Muscle of arm (tissue), 12 donors: Measurements from ENCODE around the gene NCAM1. TPM values are rescaled to one million over a fixed set of nuclear protein-coding genes. Genes with fewer than 3 reads are reported as not detected.

ENCODE experiments used
- DNase-seq: peaks from one replicate; pipeline ENCODE4 v3.0.0-alpha.2; 2013
- polyA plus RNA-seq, 12 donors: library from polyadenylated mRNA; unstranded; fragments of 120-200 nt; gene quantifications; one replicate each; pipeline ENCODE4 v1.2.1, GENCODE V29; 2013; ENCODE audit not compliant: insufficient read length in 12 of 12

Gene NCAM1
- polyA plus RNA-seq, 12 donors: 105 to 161 (median 136) TPM

DNA sequence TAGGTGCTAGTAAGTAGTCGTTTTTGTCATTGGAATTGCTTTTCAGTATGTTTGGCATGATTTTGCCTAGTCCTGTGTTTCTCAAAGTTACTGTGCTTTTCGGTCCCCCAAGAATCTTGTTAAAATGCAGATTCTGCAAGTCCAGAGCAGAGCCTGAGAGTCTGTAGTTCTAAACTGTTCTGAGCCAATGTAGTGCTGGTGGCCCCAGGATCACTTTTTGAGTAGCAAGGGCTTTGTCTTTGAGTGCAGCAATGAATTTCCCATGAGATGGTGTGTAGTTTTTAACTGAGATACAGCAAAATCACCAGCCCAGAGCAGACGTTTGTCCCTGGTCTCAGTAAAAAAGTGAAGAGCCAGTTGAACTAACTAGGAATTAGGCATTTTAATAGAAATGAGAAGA, 122.4 kb downstream of the NCAM1 start:
- DNase-seq: no peak

DNA sequence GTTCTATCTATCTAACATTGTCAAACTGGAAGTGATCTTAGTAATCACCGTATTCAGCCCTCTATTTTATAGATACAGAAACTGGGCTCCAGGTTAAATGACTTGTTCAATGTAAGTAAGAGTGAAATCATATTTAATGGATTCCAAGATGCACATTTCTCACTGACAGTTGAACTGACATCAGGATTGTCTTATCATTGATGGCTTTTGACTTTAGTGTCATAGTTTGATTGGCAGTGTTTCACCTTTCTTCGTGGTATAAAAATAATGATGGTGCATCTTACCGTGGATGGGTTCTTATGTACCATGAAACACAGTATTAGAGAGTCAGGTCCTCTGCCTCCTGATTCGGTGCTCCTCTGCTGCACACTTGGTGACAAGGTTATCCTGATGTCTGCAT, 123.1 kb downstream of the NCAM1 start:
- no peak for DNase-seq

DNA sequence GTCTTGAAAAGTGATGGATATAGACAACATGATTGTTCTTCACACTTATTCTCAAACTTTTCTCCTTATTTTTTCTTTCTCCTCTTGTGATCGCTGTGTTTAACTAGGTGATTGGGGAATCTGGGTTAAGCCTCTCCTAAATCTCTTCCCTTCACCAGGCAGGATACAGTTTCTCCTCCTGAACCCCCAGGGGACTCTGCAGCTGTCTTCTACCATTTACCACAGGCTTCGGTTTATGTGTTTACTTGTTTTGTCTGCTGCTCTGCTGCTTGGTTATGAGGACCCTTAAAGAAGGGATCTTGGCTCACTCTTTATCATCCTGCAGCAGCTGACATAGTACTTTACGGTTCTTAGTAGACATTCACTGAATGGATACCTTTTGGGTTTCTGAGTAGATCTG, 124.2 kb downstream of the NCAM1 start:
- no peak for DNase-seq

DNA sequence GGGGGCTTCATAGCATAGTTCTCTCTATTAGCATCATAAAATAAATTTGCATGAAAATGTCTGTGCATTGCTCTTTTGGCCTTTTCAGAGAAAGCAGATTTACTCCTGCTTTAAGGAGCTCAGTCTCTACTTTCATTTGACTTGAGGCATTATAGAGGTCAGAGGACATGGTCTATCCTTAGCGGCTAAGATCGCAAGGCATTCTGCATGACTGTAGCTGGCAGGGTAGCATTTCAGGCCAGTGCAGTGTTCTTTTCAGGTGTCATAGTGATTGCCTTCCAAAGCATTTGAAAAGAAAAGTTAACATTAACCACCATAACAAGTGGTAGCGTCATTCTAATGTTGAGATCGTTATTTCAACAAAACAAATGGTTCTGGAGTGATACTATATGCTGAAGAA, 126.5 kb downstream of the NCAM1 start:
- no peak for DNase-seq

DNA sequence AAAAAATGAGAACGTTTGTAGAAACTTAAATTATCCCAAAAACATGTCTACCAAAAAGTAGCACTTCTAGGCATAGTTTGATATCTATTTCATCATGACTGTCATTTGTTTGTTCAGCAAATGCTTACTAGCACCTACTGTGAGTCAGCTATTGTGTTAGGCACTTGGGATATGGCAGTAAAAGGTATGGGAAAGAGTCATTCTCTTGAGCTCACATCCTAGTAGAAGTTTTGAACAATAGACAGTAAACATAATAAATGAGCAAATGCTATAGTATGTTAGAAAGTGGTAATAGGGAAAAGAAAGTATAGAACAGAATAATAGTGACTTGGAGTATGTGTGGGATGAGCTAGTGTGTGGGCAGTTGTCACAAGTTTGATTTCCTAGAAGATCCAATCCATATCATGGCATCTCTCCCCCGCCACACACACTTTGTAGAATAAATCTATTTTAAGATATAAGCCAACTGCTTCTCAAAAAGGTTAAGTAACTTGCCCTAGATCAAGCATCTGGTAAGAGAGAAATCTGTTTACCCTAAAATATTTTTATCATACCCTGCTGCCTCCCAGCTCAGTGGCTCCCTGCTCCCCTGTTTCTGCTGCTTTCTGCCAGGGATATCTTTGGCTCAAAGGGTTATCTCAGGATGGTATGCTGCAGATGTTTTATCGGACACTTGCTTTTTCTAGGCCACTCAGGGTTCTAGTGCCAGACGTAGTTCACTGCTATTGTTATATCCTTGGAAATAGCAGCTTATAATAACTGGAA, 129.7 kb downstream of the NCAM1 start:
- DNase-seq: no peak

DNA sequence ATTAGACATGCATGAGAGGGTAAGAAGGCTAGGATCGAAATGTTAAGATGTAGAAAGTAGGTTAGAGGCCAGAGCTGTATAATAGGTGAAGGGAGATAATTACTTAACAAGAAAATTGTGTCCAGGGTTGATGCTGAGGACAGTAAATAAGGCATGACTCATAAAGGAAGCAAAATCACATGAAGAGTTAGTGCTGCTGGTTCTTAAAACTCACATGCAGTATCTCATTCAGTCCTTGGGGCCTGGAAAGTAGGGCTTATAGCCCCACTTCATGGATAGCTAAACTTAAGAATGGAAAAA, 130.2 kb downstream of the NCAM1 start:
- no peak for DNase-seq

DNA sequence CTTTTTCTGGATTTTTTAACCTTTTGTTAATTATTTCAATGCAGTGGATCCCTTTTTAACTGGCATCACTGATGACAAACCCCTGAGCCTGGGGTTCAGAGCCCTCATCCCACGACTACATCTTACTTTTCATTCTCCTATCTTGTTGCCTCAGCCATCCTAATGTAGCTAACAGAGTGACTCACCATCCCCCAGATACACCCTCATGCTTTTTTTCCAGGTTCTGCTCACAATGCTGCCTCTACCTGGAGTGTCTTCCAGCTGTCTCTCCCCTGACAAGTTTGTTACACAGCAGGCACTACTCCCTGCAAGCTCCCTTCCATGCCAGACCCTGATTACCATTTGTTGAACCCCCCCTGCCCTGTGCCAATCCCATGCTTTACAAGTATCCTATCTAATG, 135.4 kb downstream of the NCAM1 start:
- no peak for DNase-seq

DNA sequence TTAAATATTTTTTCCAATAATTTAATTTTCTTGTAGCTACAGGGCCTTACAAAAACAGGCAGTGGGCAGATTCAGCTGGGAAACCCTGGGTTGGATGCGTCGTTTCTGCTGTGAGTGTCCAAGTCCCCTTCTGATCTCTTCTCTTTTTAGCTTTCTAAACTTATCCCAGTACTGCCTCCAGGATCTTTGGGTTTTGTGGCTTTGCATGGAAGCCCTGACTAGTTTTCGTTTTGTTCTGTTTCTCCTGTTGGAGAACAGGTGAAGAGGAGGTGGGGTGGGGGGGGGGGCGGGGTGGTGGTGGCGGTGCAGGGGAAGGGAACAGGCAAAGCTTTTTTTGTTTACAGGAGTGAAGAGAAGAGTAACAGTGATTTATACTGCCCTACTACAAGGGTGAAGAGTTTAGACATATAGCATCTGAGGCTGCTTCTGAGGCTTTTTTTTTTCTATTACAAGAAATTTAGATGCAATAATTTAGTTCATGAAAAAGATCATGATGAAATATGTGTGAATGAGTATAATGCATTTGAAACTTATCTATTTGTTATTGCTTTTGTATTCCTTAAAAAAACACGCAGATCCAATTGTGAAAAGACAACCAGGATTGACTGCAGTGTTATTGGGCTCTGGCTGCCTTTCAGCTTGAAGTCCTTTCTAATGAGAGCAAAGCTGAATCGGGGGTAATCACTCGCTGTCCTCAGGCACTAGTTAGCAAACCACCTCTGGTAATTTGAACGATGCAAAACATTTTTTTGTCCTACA, 142.9 kb downstream of the NCAM1 start:
- no peak for DNase-seq

DNA sequence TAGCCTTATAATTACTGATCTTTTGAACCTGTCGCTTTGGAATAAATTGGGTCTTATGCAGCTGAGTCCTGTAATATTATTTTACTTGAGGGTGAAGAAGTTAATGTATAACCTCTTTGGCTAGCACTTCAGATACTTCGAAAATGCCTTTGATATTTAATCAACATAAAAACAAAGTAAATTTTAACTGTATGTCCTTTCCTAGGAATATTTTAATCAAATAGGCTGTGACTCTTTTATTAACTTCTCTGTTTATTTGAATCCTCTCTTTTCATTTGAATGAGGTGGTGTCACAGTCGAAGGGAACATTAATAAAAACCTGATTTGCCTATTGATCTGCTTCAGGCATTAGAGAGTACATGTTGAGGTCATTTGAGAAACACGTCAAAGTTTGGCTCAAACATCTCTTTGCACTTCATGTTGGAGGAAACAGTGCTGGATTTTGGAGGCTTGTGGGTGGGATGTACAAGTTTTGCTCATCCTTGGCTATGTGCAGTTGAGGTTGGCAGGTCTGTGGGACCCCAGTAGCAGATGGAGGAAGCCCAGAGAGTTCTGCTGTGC, 143.6 kb downstream of the NCAM1 start:
- DNase-seq: no peak

DNA sequence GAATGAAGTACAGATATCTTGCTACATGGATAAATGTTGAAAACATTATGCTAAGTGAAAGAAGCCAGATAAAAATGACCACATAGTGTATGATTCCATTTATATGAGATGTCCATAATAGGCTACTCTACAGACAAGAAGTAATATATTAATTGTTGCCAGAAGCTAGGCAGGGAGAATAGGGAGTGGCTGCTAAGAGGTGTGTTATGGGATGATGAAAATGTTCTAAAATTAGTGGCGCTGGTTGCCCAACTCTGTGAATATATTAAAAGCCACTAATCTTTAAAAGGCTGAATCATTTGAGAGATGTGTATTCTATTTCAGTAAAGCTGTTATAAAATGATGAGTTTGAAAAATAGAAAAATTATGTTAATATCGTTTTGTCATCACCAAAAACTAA, 144.4 kb downstream of the NCAM1 start:
- no peak for DNase-seq

DNA sequence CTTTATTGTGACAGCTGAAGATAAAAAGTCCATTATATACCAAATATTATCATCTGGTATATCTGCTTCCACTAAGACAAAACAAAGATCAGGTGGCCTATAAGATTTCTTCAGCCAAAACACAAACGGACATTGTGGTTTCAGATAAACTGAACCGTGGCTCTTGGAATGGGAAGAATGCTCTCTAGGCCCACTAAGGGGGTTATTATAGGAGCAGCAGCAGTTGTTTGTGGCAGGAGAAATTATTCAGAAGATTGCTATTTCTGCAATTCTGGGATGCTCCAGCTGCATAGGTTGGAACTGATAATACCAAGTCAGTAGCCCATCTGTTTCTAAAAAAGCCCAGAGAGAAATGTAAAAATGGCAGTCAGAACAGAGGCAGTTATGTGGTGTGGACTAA, 145.3 kb downstream of the NCAM1 start:
- DNase-seq: no peak

DNA sequence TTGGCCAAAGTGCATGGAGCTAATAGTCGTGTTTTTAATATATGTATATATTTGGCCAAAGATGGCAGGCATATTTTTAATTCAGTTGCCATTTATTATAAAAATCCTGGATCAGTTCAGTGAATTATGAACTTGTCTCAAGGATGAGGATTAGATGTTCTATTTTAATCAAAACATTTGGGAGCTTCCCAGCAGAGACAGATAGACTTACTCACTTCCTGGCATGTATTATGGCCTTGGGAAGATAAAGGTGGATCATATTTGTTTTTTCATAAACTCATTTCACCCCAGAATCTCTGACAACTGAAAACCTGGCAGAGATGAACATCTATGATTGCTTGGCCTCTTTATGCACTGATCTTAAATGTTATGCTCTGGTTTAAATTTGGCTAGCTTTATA, 148.8 kb downstream of the NCAM1 start:
- DNase-seq: no peak

DNA sequence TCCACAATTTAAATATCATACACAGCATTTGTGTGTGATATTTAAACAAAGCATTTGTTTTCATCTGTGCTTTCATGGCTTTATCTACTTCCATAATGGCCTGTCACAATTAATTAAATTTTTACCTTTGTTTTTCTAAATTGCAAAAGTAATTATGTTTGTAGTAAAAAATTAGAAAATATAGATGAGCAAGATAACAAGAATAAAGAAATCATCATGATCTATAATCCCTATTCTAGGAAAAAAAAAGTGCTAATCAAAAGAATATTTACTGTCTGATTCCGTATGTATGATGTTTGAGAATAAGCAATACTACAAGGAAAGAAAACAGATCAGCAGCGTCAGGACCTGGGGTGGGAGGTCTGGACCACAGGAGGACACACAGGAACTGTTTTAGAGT, 149.9 kb downstream of the NCAM1 start:
- no peak for DNase-seq

DNA sequence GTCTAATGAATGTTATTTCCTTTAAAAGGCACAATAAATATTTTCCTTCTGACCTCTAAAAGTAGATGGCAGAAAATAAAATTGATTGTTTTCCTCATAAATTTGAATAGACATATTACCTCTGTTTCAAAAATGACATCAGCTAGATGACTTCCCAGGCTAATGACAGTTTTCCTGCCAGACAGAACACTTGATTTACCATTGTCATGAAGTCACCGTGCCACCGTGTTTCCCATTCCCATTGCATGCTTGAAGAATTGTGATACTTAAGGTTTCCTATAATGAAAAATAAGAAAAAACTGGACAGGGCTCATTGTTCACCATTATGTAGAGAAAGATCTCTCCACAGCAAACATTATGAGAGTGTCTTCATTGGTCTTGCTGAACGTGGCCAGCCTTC, 151.1 kb downstream of the NCAM1 start:
- no peak for DNase-seq

DNA sequence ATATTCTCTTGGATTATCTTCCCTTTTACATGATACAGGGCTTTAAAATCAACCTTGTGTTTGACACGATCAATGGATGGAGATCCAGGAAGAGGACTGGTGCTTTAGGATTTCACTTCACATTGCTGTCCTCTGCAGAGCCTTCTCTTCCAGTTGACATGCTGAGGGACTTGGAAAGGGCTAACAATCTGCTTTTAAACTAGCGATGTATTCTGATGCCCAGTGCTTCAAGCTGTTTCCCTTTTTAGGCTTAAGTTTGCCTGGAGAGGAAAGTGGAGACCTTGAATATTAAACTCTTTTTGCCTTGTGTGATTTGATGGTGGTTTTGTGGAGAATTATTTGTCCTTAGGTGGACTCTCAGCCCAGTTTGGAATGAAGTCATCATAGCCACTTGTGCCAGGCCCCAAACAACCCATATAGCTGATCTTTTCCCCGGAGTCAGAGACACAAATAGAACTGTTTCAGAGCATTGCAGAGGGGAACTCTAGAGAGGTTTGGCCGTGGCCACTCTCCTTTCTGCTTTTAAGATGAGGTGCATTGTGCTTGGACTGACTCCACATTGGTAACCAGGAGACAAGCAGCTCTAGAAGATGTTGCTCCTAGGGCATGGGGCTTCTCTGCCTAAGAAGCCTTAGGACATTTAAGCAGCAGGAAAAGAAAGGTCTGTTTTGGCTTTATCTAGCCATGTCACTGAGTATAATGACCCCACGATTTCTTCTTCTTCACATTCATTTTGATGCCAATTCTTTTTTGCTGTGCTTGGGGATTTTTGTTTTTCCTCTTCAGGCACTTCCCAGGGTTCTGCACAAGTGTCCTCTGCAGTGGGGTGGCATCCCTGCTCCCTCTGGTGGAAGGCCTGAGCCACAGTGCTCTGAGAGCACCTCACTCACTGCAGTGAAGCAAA, 152.8 kb downstream of the NCAM1 start:
- DNase-seq: peak; percentile 45

DNA sequence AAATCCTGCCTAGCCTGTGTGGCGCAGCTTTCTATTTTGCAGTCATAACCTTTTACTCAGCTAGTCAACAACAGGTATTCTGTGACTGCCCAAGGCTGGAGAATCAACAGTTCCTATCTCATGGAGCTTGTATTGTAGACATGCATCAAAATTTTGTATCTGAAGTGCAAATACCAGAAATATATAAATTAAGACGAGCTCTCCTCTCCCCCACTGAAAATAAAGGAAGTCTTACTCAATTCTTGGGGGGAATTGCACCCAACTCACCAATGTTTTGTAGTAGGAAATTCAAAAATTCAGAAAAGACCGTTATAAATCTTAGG, 153.4 kb downstream of the NCAM1 start:
- no peak for DNase-seq

DNA sequence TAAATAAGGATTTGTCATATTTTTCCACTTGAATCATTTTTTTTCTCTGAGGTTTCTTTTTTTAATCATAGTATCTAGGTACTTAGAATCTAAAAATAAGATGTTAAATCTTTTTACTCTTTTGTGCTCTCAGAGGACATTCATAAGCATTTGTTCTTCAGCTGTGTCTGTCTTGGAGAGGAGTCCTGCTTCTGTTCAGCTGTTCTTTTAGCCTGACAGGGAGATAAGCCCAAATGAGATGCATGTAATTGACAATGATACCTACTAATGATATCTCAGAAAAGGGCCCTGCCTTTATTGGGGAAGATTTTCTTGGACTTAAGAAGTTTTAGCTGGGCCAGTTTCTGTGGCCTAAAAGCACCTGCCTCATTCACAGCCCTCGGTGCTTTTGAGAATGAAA, 156.9 kb downstream of the NCAM1 start:
- DNase-seq: no peak

DNA sequence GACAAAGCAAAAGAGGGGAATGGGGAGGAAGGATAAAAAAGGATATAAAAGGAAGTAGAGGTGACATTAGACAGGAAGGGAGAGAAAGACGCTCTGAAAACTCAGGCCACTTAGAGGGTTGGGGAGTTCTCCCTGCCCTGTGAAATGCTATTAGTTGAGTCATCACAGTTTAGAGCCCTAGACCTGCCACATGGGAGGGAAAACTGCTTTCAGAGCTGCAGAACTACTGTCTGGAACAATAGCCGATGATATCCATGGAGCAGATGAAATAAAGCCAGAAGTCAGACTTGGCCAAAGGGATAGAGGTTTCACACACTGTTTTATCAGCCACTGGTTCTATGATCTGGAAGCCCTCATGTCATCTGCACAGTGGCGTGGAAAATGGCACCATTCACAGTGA, 157.9 kb downstream of the NCAM1 start:
- no peak for DNase-seq

DNA sequence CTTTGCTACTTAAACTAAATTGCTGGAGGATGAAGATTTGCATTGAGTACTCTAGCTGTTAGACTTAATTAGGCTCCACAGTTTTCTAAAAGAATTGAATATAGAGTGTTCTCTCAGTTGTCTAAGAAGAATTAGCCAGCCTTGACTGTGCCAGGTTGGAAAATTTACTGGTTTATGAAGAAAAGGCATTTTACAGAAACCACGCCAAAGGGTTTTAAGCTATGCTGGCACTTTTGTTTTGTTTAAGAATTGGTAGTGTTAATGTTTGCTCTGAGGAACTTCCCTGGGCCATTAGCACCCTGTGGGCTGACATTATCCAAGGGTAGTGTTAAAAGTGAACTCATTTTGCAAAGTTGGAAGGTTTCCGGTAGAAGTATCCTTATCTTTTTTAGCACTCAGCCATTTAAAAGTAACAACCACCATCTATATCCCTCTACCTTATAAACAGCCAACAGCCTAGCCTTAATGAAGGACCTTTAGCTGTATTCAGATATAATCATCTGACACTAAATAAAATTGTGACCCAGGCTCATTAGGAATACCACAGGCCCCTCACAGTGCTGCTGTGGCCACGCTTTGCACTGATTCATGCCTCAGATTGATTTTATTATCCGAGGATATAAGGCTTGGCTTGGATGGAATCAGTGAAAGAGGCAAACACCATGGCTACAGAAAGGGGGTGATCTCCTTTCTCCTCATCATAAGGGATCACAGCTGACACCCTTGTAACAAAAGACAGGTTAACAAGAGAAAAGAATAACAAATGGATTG, 158.9 kb downstream of the NCAM1 start:
- DNase-seq: no peak

DNA sequence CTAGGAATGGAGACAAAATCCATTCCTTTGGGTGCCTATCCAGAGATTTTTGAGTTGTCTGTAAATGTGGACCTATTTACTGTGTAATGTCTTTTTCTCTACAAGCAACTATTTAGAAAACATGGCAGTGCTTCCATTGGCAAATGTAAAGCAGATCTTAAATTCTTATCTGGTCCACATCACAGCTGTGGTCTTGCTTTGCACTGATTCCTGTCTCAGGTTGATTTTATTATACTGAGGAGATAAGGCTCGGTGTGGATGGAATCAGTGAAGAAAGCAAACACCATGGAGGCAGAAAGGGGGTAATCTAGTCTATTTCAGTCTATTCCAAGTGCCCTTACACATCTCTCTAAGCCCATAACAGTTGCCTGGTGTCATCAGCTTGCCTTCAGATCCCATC, 160.5 kb downstream of the NCAM1 start:
- no peak for DNase-seq

DNA sequence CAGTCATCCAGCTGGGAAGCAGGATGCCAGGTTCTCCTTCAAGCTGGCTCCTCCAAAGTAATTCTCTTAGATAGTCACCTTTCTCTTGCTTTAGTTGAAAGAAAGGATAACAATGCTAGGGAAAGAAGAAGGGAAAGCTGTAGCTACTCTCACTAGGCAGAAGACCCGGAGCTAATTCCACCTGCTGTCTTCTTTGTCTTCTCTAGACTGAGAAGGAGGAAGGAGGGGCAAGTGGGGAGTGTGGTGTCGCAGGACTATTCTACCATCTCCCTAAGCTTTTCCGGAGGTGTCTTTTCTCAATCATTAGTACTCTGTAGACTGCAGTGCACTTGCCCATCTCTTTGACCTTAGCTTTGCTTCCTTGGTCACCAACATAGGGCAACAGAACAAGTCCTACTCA, 162.8 kb downstream of the NCAM1 start:
- no peak for DNase-seq

DNA sequence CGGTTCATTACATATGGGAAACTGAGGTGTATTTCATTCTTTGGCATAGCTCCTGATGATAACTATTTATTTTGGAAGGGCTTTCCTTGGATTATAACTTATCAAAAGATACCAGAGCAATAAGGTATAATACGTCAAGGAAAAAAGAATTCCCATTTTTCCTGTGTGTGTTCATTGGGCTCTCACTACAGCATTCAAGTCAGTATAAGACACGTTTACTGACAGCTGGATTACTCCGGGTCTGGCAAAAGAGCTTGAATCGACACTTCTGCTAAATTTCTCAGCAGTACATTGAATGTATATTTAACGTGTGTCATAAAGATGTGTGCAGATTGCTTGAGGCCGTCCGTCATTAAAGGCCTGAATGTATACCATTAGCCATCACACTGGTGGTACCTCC, 163.4 kb downstream of the NCAM1 start:
- DNase-seq: no peak
